Epithelial cell of umbilical artery (primary cell): ENCODE measurements around the gene ZNF20. TPM values are rescaled to one million over a fixed set of nuclear protein-coding genes. Genes with fewer than 3 reads are reported as not detected.

Experiments
- total RNA-seq: library from RNA; depleted of rRNA; stranded (reverse); fragments of >200 nt; gene quantifications from 2 replicates; pipeline ENCODE4 v1.2.3, GENCODE V29; 2014

ZNF20 gene
- total RNA-seq, result 1.9 and 2.6 TPM in 2 replicates

DNA sequence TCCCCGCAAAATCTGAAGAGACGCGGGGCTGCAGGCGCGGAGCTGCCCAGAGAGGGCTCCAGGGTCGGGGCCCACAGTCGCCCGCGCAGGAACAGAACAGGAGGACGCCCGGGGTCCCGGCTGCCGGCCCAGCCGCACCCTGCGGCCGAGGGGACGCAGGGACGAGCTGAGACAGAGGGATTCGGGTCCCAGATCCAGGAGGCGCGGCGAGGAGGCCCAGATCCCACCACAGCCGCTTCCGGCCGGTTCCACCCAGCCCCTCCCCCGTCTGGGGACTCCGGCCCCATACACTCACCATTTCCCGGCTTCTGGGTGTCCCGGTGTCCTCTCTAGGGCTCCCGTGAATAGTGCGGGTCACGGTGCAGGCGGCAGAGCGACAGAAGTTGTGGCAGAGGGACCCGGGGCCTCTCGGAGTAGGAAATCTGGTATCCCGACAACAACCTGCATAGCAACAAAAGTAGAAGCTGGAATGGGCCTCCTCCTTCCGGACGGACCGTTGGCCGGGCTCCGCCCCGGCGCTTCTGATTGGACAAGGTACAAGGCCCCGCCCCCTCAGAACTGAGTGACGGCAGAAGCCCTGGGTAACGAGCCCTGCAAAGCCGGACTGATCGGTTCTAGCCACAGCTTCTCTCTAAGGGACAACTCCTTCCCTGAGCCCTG, at the start of gene ZNF20:
ZNF20 (minus strand) TSS at position 466 of the 660 bp plus-strand sequence; CDS start at position 298, 168 bp downstream.

DNA sequence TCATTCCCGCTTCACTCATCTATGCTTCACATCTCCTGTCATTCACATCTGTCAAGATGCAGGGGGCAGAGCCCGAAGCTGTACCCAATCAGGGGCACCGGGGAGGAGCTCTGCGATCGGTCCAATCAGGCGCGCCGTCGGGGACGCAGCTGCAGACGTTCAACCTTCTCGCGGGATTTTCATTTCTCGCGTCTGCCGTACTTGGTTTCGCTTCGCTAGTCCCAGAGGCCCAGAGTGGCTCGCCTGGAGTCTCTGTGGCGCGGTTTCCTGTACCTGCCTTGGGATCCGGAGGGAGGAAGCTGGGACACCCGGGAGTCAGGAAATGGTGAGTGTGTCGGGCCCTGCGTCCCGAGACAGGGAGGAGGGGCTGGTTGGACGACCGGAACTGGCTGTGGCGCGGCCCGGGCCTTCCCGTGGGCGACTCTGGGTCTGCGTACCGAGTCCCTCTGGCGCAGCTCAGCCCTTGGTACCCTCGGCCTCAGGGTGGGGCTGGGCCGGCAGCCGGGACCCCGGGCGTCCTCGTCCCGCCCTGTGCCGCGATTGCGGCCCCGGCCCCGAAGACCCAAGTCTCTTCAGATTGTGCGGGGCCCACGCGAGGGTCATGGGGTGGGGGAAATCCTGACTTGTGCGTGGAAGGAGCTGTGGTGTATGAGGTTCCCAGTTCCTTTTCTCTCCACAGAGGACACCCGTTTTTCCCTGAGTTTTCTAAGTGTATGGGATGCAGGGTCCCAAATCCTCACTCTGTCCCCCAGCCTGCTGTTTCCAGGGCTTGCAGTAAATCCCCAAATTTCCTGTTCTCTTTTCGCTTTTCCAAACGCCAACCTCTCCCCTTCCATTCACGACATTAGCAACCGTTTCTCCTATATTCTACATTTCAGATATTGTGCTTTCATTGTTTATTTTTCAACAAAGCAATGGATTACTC, 23.0 kb upstream of the ZNF20 start, which contains the start of gene ZNF136:
ZNF136 (plus strand) TSS at position 215 of the 925 bp plus-strand sequence; CDS start at position 323, 108 bp downstream.

DNA sequence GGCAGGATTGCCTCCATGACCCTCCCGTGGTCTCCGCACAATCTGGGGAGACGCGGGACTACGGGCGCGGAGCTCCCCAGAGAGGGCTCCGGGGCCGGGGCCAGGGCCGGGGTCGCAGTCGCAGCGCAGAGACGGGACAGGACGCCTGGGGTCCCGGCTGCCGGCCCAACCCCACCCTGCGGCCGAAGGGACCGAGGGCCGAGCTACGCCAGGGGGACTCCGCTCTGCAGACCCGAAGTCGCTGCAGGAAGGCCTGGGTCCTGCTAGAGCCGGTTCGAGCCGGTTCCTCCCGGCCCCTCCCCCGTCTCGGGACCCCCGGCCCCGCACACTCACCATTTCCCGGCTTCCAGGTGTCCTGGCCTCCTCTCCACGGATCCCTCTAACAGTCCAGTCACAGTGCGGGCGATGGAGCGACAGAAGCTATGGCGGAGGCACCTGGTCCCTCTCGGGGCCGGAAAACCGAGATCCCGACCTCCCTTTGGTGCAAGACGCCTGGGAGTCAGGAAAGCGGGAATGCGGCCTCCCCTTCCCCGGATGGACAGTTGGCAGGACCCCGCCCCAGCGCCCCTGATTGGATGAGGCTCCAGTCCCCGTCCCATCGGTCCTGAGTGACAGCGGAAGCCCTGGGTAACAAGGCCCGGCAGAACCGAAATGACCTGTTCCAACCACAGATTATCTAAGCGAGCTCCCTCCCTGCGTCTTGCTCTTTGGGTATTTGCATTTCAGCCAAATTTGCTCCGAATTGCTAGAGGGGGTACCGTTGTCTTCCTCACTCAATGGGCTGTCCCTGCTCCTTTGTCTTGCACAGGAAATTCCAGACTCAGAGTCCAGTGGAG, 16.3 kb upstream of the ZNF20 start, which contains the start of gene ZNF625:
ZNF625 (minus strand) TSS at position 512 of the 836 bp plus-strand sequence; CDS start at position 336, 176 bp downstream.

Other genes with a start within 250 kb of the ZNF20 start
- gene ZNF700, start 215.2 kb downstream of the ZNF20 start, total RNA-seq, result 4.5 and 6.8 TPM in 2 replicates
- gene ZNF763, start 175.3 kb downstream of the ZNF20 start, total RNA-seq, result under 0.01 TPM in 1 of 2 replicates, not detected in the other
- gene ZNF433, start 104.7 kb downstream of the ZNF20 start, total RNA-seq, result 1.7 and 2.6 TPM in 2 replicates
- gene ZNF878, start 87.4 kb downstream of the ZNF20 start, total RNA-seq, result under 0.01 and 0.15 TPM in 2 replicates
- gene ZNF844, start 75.6 kb downstream of the ZNF20 start, total RNA-seq, result 0.97 and 1.4 TPM in 2 replicates
- 8.8 and 10.5 TPM in 2 replicates for gene ZNF625, start 16.4 kb upstream of the ZNF20 start, total RNA-seq
- 4.2 and 5.2 TPM in 2 replicates for gene ZNF136, start 22.7 kb upstream of the ZNF20 start, total RNA-seq
- gene ZNF44, start 154.5 kb upstream of the ZNF20 start, total RNA-seq, result 3.9 and 8.2 TPM in 2 replicates
- 0.30 and 0.65 TPM in 2 replicates for gene ZNF563, start 193.3 kb upstream of the ZNF20 start, total RNA-seq
- gene ZNF442, start 225.3 kb upstream of the ZNF20 start, total RNA-seq, result 0.32 and 1.1 TPM in 2 replicates